MM.1S (cell line): ENCODE measurements around the gene KIAA0825.

ENCODE experiments used
- EZH2 ChIP-seq: fragments of 300-600 bp; sonication (generic); optimal IDR thresholded peaks from 2 replicates; pipeline ENCODE3; 2017; ENCODE audit warnings: low read depth, mild to moderate bottlenecking, antibody characterized with exemption, low read length, mixed read lengths
- EZH2phosphoT487 ChIP-seq: fragments of 300-600 bp; sonication (generic); IDR thresholded peaks from 2 replicates; pipeline ENCODE4 v1.6.1; 2018; ENCODE audit warnings: antibody characterized with exemption, low read length
- TF ChIP-seq, protein P1 (sequence below): fragments of 300-600 bp; sonication (generic); IDR thresholded peaks from 2 replicates; pipeline ENCODE4 v1.5.1; 2016; ENCODE audit warnings: antibody characterized with exemption, low read length, mixed read lengths

DNA sequence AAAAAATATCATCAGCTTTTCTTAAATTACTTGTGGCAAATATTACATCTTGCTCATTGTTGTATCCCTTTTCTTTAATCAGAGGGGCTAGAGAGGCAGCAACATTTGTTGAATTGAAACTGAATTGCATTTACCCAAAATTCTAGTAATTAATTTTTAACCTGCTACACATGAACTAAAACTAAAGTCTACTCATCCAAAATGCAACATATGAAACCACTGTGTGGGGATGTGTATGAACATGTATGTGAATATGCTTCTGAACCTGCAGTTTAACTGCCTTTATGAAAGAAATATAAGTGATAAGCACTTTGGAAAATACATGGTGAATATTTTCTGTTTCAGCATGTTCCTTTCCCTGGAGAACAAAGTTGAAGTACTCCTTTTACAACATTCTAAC lies 158.5 kb downstream of the KIAA0825 start:
- TF ChIP-seq, protein P1, sequence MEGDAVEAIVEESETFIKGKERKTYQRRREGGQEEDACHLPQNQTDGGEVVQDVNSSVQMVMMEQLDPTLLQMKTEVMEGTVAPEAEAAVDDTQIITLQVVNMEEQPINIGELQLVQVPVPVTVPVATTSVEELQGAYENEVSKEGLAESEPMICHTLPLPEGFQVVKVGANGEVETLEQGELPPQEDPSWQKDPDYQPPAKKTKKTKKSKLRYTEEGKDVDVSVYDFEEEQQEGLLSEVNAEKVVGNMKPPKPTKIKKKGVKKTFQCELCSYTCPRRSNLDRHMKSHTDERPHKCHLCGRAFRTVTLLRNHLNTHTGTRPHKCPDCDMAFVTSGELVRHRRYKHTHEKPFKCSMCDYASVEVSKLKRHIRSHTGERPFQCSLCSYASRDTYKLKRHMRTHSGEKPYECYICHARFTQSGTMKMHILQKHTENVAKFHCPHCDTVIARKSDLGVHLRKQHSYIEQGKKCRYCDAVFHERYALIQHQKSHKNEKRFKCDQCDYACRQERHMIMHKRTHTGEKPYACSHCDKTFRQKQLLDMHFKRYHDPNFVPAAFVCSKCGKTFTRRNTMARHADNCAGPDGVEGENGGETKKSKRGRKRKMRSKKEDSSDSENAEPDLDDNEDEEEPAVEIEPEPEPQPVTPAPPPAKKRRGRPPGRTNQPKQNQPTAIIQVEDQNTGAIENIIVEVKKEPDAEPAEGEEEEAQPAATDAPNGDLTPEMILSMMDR: no peak
- TF ChIP-seq EZH2 (no peak), EZH2phosphoT487 (no peak)
